Mesendoderm (in vitro differentiated cells): ENCODE results near the gene AGBL4.

Experiments
- DNase-seq: peaks from one replicate; pipeline ENCODE4 v3.0.0; 2013
- H2AK5ac ChIP-seq: 2 replicates; pipeline ENCODE4 v1.6.1; 2013; ENCODE audit warnings: low read length, inconsistent platforms
- H2BK120ac ChIP-seq: 2 replicates; pipeline ENCODE4 v1.6.1; 2013; ENCODE audit warnings: low read depth, mild to moderate bottlenecking, low read length, moderate library complexity, mixed read lengths
- H2BK15ac ChIP-seq: replicated peaks from 2 replicates; pipeline ENCODE4 v1.6.1; 2013; ENCODE audit warnings: low read depth, mild to moderate bottlenecking, moderate library complexity
- H2BK5ac ChIP-seq: 2 replicates; pipeline ENCODE4 v1.6.1; 2013; ENCODE audit warnings: low read length, inconsistent platforms
- H3K18ac ChIP-seq: 2 replicates; pipeline ENCODE4 v1.6.1; 2013; ENCODE audit warnings: mild to moderate bottlenecking, low read length, mixed read lengths
- H3K23ac ChIP-seq: one replicate; pipeline ENCODE4 v1.6.1; 2013; ENCODE audit warnings: low read length
- H3K27ac ChIP-seq: 2 replicates; pipeline ENCODE4 v1.5.1; 2013; ENCODE audit warnings: low read depth, mild to moderate bottlenecking, inconsistent platforms, low read length, moderate library complexity
- H3K27me3 ChIP-seq: 2 replicates; pipeline ENCODE4 v1.6.1; 2013; ENCODE audit warnings: low read length, control low read depth, mild to moderate bottlenecking, inconsistent platforms; ENCODE audit not compliant: insufficient read depth, poor library complexity
- H3K36me3 ChIP-seq: 2 replicates; pipeline ENCODE4 v1.6.1; 2013; ENCODE audit warnings: low read length, inconsistent platforms; ENCODE audit not compliant: control insufficient read depth, insufficient read depth
- H3K4ac ChIP-seq: one replicate; pipeline ENCODE4 v1.6.1; 2013; ENCODE audit warnings: low read depth, mild to moderate bottlenecking, low read length, moderate library complexity
- H3K4me1 ChIP-seq: 2 replicates; pipeline ENCODE4 v1.6.1; 2013; ENCODE audit warnings: low read depth, low read length, inconsistent platforms; ENCODE audit not compliant: control insufficient read depth
- H3K4me2 ChIP-seq: 2 replicates; pipeline ENCODE4 v1.6.1; 2013; ENCODE audit warnings: low read length
- H3K4me3 ChIP-seq: 2 replicates; pipeline ENCODE4 v1.5.1; 2013; ENCODE audit warnings: mild to moderate bottlenecking, low read length
- H3K56ac ChIP-seq: one replicate; pipeline ENCODE4 v1.6.1; 2013; ENCODE audit warnings: low read length
- H3K79me1 ChIP-seq: 2 replicates; pipeline ENCODE4 v1.6.1; 2013; ENCODE audit warnings: low read length, inconsistent platforms
- H3K79me2 ChIP-seq: 2 replicates; pipeline ENCODE4 v1.6.1; 2013; ENCODE audit warnings: mild to moderate bottlenecking, low read length; ENCODE audit not compliant: control insufficient read depth, insufficient read depth
- H3K9ac ChIP-seq: 2 replicates; pipeline ENCODE4 v1.6.1; 2013; ENCODE audit warnings: low read length, inconsistent platforms
- H4K5ac ChIP-seq: one replicate; pipeline ENCODE4 v1.6.1; 2013; ENCODE audit warnings: low read length
- H4K8ac ChIP-seq: one replicate; pipeline ENCODE4 v1.6.1; 2013; ENCODE audit warnings: low read depth, mild to moderate bottlenecking, control low read depth, low read length, moderate library complexity
- WGBS: extraction: QIAGEN DNeasy Blood & Tissue Kit; methylation state at CpG from one replicate; pipeline ENCODE4 v1.1.7; 2013; ENCODE audit warnings: low lambda C conversion rate, missing lambda C conversion rate; ENCODE audit not compliant: insufficient coverage; ENCODE audit errors: extremely low coverage; 5-methylcytosine and 5-hydroxymethylcytosine counted together

The AGBL4 gene

GRCh38 chr1:49416758-49417157, 607.0 kb downstream of the AGBL4 start:
- DNase-seq: no peak
- Histone ChIP-seq H4K8ac (no peak overlapping the region), H3K56ac (no peak overlapping the region), H3K23ac (no peak overlapping the region), H3K4me1 (no peaks in the 10 kb centered on the region), H3K36me3 (no peaks in the 10 kb centered on the region), H3K4ac (no peak overlapping the region), H2AK5ac (no peak overlapping the region), H3K9ac (no peak overlapping the region), H3K4me3 (no peak overlapping the region), H3K79me1 (no peaks in the 10 kb centered on the region), H3K27ac (no peak overlapping the region), H3K27me3 (no peaks in the 10 kb centered on the region), H4K5ac (no peak overlapping the region), H3K4me2 (no peak overlapping the region), H2BK15ac (no peak overlapping the region), H3K79me2 (no peaks in the 10 kb centered on the region), H2BK120ac (no peak overlapping the region), H2BK5ac (no peak overlapping the region), H3K18ac (no peak overlapping the region)
- no CpG with 5 or more reads among the region's 1 CpG for WGBS

GRCh38 chr1:49408346-49408745, 615.4 kb downstream of the AGBL4 start:
- Histone ChIP-seq H3K79me1 (no peaks in the 10 kb centered on the region), H2BK120ac (no peak overlapping the region), H3K27me3 (no peaks in the 10 kb centered on the region), H3K36me3 (no peaks in the 10 kb centered on the region), H4K8ac (no peak overlapping the region), H3K18ac (no peak overlapping the region), H2BK15ac (no peak overlapping the region), H3K23ac (no peak overlapping the region), H3K4me1 (no peaks in the 10 kb centered on the region), H3K56ac (no peak overlapping the region), H2BK5ac (no peak overlapping the region), H3K4ac (no peak overlapping the region), H3K4me3 (no peak overlapping the region), H3K4me2 (no peak overlapping the region), H4K5ac (no peak overlapping the region), H3K27ac (no peak overlapping the region), H3K9ac (no peak overlapping the region), H2AK5ac (no peak overlapping the region), H3K79me2 (no peaks in the 10 kb centered on the region)
- 100% methylated on average over 1 of the region's 2 CpGs for WGBS
- no peak for DNase-seq

GRCh38 chr1:49397086-49397485, 626.7 kb downstream of the AGBL4 start:
- no peak overlapping the region for H4K5ac ChIP-seq
- H3K27me3 ChIP-seq: no peaks in the 10 kb centered on the region
- H2AK5ac ChIP-seq: no peak overlapping the region
- H3K36me3 ChIP-seq: no peaks in the 10 kb centered on the region
- H3K4ac ChIP-seq: no peak overlapping the region
- H3K18ac ChIP-seq: no peak overlapping the region
- no peaks in the 10 kb centered on the region for H3K79me2 ChIP-seq
- no peak overlapping the region for H3K27ac ChIP-seq
- no peak overlapping the region for H2BK120ac ChIP-seq
- no peak overlapping the region for H3K4me3 ChIP-seq
- H3K56ac ChIP-seq: no peak overlapping the region
- DNase-seq: no peak
- no peaks in the 10 kb centered on the region for H3K79me1 ChIP-seq
- H3K23ac ChIP-seq: no peak overlapping the region
- H3K9ac ChIP-seq: no peak overlapping the region
- H4K8ac ChIP-seq: no peak overlapping the region
- H3K4me1 ChIP-seq: no peaks in the 10 kb centered on the region
- no peak overlapping the region for H2BK5ac ChIP-seq
- no peak overlapping the region for H2BK15ac ChIP-seq
- no peak overlapping the region for H3K4me2 ChIP-seq

DNA sequence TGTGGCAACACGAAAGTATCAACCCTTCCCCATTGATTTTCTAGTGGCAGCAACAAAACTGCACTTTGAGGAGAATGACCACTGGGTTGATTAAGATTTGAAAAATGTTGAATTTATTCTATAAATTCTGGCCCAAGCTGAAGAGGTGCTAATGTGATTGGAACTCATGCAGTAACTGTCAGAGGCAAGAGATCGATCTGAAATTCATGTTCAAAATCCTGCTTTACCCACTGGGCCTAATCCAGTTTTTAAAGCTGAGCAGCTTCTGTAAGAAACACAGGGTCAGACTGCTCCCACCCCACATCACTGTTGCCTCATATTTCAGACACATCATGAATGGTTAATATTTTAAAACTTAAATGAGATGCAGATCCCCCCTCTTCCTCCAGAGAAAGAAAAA, 629.6 kb downstream of the AGBL4 start:
- Histone ChIP-seq H3K79me1 (no peaks in the 10 kb centered on the region), H3K27me3 (no peaks in the 10 kb centered on the region), H3K27ac (no peak overlapping the region), H2BK5ac (no peak overlapping the region), H3K4me2 (no peak overlapping the region), H3K18ac (no peak overlapping the region), H3K9ac (no peak overlapping the region), H4K8ac (peak overlapping the region; percentile 2), H3K23ac (no peak overlapping the region), H3K4ac (no peak overlapping the region), H3K79me2 (no peaks in the 10 kb centered on the region), H3K4me1 (no peaks in the 10 kb centered on the region), H3K56ac (no peak overlapping the region), H2BK120ac (no peak overlapping the region), H2AK5ac (no peak overlapping the region), H3K4me3 (no peak overlapping the region), H2BK15ac (no peak overlapping the region), H3K36me3 (no peaks in the 10 kb centered on the region), H4K5ac (no peak overlapping the region)
- DNase-seq: no peak
- no CpG with 5 or more reads among the region's 2 CpGs for WGBS

- H3K56ac ChIP-seq: no peak overlapping the region
- H2BK15ac ChIP-seq: no peak overlapping the region
- H3K36me3 ChIP-seq: no peaks in the 10 kb centered on the region
- no peak overlapping the region for H2BK120ac ChIP-seq
- no peak overlapping the region for H4K5ac ChIP-seq
- no peaks in the 10 kb centered on the region for H3K27me3 ChIP-seq
- H3K18ac ChIP-seq: no peak overlapping the region
- H2AK5ac ChIP-seq: no peak overlapping the region
- no peak overlapping the region for H2BK5ac ChIP-seq
- H3K4me3 ChIP-seq: no peak overlapping the region
- no peaks in the 10 kb centered on the region for H3K79me2 ChIP-seq
- H4K8ac ChIP-seq: no peak overlapping the region
- H3K4me1 ChIP-seq: no peaks in the 10 kb centered on the region
- no peak for DNase-seq
- H3K23ac ChIP-seq: no peak overlapping the region
- no peak overlapping the region for H3K27ac ChIP-seq
- no peak overlapping the region for H3K4me2 ChIP-seq
- H3K9ac ChIP-seq: no peak overlapping the region
- H3K4ac ChIP-seq: no peak overlapping the region
- H3K79me1 ChIP-seq: no peaks in the 10 kb centered on the region
Measured at GRCh38 chr1:49389699-49390098, 634.1 kb downstream of the AGBL4 start.

- H3K4me3 ChIP-seq: no peak overlapping the region
- H3K4me2 ChIP-seq: no peak overlapping the region
- WGBS: no CpG with 5 or more reads among the region's 7 CpGs
- H3K36me3 ChIP-seq: no peaks in the 10 kb centered on the region
- no peak overlapping the region for H3K27ac ChIP-seq
- H2BK15ac ChIP-seq: no peak overlapping the region
- peak; percentile 39 for DNase-seq
- no peaks in the 10 kb centered on the region for H3K79me1 ChIP-seq
- H4K8ac ChIP-seq: no peak overlapping the region
- no peak overlapping the region for H4K5ac ChIP-seq
- no peak overlapping the region for H3K23ac ChIP-seq
- no peak overlapping the region for H3K4ac ChIP-seq
- H2AK5ac ChIP-seq: no peak overlapping the region
- H3K79me2 ChIP-seq: no peaks in the 10 kb centered on the region
- no peaks in the 10 kb centered on the region for H3K27me3 ChIP-seq
- H3K4me1 ChIP-seq: no peaks in the 10 kb centered on the region
- no peak overlapping the region for H2BK120ac ChIP-seq
- no peak overlapping the region for H3K9ac ChIP-seq
- H3K56ac ChIP-seq: no peak overlapping the region
- H3K18ac ChIP-seq: no peak overlapping the region
- no peak overlapping the region for H2BK5ac ChIP-seq
Measured at GRCh38 chr1:49364676-49365075, 659.1 kb downstream of the AGBL4 start.
